Measurements from ENCODE around the gene ARG2.

GRCh38 chr14:67679006-67679405 lies 59.3 kb downstream of the ARG2 start:
- TF ChIP-seq, protein P1, sequence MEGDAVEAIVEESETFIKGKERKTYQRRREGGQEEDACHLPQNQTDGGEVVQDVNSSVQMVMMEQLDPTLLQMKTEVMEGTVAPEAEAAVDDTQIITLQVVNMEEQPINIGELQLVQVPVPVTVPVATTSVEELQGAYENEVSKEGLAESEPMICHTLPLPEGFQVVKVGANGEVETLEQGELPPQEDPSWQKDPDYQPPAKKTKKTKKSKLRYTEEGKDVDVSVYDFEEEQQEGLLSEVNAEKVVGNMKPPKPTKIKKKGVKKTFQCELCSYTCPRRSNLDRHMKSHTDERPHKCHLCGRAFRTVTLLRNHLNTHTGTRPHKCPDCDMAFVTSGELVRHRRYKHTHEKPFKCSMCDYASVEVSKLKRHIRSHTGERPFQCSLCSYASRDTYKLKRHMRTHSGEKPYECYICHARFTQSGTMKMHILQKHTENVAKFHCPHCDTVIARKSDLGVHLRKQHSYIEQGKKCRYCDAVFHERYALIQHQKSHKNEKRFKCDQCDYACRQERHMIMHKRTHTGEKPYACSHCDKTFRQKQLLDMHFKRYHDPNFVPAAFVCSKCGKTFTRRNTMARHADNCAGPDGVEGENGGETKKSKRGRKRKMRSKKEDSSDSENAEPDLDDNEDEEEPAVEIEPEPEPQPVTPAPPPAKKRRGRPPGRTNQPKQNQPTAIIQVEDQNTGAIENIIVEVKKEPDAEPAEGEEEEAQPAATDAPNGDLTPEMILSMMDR (conservative IDR thresholded peaks at IDR 0.05) = no peak
- no peak for TF ChIP-seq ZFX (IDR thresholded peaks at IDR 0.05)
